COLO668 (cell line): ENCODE results near the gene CEP112.

Experiments used
- DNase-seq: peaks from one replicate; lab custom pipeline; 2025; ENCODE audit not compliant: unreplicated experiment; lab: John Stamatoyannopoulos, UW

Gene CEP112

GRCh38 chr17:66211047-66211810, 19.3 kb upstream of the CEP112 start:
- no peak for DNase-seq

- no peak for DNase-seq
These were observed 18.3 kb upstream of the CEP112 start for GRCh38 chr17:66210208-66210574.

- DNase-seq, result no peak
These were observed 16.0 kb upstream of the CEP112 start for GRCh38 chr17:66207936-66208335.

GRCh38 chr17:66203274-66204015, 11.5 kb upstream of the CEP112 start:
- DNase-seq, result no peak

GRCh38 chr17:66200685-66201092, 8.8 kb upstream of the CEP112 start:
- DNase-seq, result peak; percentile 41

DNA sequence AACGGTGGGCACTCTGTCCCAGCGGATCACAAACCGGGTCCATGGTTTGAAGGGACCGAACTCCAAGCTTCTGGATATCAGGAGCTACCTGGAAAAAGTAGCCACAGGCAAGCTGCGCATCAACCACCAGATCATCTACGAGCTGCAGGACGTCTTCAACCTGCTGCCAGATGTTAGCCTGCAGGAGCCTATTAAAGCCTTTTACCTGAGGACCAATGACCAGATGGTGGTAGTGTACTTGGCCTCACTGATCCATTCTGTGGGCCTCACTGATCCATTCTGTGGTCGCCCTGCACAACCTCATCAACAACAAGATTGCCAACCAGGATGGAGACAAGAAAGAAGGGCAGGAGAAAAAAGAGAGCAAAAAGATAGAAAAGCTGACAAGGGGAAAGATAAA, 6.3 kb upstream of the CEP112 start:
- no peak for DNase-seq

GRCh38 chr17:66192378-66192687, 400 bp upstream of the CEP112 start:
- no peak for DNase-seq

DNA sequence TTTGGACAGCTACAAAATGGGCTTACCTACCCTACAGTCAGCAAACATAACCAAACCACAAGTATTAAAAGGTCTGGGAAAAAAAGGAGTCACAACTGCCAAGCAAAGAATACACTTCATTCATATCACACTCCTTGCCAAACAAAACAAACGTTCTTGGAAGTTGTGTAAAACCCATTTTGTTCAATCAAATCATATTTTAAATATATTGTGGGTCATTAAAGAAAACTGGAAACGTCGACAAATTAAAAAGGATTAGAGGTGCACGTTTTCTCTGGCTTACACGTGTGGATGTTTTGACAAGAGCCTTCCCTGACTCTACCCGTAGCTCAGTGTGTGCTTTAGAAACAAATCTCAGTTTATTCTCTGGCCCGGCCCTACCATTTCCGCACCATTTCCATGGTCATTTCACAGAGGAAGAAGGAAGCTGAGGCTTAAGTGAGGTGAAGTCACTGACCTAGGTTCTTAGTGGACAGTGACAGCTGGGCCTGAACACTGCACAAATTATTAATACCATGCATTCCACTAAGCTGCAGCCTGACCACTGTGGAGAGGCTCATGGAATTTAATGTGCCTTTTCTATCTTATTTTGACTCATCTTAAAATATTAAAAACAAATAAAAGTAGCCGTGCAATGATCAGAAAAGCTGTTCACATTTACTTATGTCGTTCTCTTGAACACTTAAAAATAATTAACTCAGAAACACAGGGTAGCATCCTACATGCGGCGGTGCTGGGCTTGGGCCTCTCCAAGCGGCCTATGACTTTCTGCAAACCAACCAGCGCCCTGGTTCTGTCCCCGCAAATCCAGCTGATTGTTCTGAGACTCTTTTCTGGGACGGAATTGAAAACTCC, 968 bp downstream of the CEP112 start:
- DNase-seq, result no peak

DNA sequence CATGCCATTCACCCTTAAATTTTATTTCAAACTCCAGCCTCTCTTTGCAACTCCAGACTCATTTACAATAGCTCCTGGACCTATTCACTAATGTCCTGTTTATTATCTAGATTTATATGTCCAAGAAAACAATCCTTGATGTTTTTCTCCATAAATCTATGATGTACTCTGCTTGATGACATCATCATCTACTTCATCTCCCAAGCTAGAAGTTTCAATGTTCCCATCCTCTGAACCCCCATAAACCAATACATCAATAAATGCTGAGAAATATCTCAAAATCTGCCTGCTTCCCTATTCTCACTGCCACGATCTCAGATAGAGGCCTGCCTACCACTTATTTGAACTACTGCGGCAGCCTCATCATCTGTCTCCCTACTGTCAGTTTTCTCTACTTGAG, 4.2 kb downstream of the CEP112 start:
- no peak for DNase-seq

- DNase-seq, result no peak
These were observed 6.1 kb downstream of the CEP112 start for GRCh38 chr17:66185862-66186261.

GRCh38 chr17:66184392-66184791, 7.5 kb downstream of the CEP112 start:
- no peak for DNase-seq

DNA sequence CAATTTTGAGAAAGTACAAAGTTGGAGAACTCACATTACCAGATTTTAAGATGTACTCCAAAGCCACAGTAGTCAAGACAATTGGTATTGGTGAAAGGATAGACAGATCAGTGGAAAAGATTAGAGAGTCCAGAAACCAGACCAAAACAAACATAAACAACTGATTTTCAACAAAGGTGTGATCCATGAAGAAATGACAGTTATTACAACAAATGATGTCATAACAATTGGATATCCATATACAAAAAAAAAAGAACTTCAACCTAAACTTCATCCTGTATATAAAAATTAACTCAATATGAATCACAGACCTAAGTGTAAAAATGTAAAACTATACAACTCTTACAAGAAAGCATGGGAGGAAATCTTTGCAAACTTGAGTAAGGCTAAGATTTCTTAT, 8.4 kb downstream of the CEP112 start:
- DNase-seq, result no peak

DNA sequence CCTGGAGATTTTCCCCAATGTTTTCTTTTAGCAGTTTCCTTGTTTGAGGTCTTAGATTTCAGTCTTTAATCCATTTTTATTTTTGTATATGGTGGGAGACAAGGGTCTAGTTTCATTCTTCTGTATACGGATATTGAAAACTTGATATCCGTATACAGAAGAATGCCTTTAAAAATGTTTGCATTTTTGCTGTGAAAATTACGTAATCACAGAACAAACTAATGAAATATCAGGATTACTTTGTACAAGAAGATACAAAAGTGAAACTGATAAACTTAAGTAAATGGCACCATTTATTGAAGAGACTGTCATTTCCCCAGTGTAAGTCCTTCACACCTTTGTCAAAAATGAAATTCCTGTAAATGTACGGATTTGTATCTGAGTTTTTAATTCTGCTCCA, 13.3 kb downstream of the CEP112 start:
- DNase-seq, result no peak

DNA sequence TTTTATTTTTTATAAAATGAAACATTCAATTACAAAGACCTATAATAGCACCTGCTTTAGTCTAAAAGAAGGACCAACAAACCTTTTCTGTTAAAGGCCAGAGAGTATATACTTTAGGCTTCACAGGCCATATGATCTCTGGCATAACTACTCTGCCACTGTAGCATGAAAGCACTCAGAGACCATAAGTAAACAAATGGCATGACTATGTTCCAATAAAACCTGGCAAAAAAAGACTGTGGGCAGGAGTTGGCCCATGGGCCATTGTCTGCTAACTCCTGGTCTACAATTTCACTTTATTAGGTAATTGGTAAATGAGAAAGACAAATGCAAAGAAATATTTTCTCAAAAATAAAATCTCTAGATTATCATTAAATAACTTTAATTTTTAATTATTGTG, 14.9 kb downstream of the CEP112 start:
- DNase-seq, result peak; percentile 32

GRCh38 chr17:66175892-66176291, 16.0 kb downstream of the CEP112 start:
- DNase-seq, result no peak

DNA sequence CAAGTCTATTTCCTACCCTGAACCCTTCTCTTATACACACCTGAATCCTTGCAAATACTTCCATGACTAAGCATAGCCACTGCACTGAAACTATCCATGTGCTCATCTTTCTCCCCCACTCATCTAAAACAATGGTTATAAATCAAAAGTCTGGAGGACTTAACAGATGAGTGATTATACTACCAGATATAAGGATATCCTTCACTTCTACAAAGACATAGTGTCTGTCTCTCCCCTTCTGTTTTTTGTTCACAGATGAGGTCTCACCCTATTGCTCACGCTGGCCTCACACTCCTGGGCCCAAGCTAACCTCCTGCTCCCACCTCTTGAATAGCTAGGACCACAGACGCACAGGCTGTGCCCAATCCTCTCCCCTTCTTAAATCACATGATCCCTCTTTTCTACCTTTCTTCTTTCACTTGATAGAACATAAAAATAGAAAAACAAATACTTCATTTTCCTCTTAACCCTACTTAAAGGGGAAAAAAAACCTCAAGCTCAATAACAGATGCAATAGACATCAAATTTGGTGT, 19.2 kb downstream of the CEP112 start:
- no peak for DNase-seq

DNA sequence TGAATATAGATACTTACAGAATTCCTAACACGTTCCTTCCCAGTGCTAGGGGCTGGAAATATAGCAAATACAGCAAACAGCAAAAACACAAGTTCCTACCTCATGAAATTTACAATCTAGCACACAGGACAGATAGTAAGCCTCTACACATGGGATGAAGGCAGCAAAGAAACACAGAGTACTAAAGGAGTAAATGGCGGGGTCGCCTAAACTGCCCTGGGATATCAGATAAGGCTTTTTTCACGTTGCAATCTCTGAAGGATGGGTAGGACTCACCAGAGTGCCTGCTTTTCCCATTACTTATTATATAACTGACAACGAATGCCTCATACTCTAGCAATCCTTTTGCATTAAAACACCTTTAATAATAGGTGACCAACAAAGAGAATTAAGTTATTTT, 19.8 kb downstream of the CEP112 start:
- DNase-seq, result no peak

DNA sequence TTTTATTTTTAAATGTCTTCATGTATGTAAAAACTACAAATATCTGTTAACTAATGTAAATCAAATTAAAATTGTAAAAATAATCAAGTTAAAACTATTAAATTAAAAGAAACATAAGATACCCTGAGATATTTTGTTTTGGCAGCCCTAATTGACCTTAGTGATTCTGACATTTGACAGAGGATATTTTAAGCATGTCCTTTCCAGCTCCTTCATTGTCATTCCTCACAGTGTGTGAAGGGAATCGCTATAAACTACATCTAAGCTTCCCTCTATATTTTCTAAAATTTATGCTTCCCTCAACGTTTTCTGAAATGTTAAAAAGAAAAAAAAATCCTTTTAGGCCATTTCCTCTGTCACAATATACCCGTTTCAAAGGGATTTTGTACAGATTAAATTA, 20.2 kb downstream of the CEP112 start:
- no peak for DNase-seq

DNA sequence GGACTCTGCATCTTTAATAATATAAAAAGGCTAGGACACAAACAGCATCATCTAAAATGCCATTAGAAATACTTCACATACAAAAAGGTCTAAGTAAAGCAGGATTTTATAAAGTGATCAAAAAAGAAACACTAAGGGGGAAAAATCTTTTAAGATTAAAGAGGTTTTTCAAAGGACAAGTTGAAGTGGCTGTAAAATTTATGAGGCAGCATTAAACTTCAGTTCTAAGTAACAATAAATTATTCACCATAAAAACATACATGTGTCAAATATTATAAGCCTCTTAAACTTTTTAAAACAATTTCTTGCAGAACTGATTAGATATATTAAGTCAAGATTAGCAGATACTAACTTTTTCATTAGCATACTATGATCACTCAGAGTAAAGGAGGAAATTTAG, 20.8 kb downstream of the CEP112 start:
- no peak for DNase-seq

DNA sequence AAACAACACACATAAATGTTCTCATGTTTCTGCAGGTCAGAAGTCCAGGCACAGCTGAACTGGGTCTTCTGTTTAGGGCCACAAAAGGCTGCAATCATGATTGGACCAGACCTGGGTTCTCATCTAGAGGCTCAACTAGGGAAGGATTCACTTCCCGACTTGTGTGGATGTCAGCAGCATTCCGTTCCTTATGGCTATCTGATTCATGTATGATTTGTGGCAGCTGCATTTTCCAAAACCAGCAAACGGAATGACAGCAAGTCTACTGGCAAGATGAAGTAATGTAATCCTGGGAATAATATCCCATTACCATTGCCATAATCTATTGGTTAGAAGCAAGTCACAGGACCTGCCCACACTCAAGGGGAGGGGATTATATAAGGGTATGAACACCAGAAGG, 22.1 kb downstream of the CEP112 start:
- no peak for DNase-seq

- no peak for DNase-seq
These were observed 24.6 kb downstream of the CEP112 start for GRCh38 chr17:66167189-66167815.
